ENCODE data around the gene GGA2.

DNA sequence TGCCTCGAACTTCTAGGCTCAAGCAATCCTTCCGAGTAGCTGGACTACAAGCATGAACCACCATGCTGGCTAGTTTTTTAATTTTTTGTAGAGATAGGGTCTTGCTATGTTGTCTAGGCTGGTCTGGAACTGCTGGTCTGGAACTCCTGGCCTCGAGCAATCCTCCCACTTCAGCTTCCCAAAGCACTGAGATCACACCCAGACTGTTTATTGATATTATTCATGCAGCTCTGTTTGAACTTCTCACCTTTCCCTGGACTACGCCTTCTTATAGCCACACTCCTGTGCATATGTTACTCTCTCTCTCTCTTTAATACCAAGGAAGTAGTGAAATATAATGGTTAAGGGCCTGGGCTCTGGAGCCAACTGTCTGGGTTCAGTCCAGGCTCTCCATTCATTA lies 61.9 kb downstream of the GGA2 start:
- TF ChIP-seq, protein P1, sequence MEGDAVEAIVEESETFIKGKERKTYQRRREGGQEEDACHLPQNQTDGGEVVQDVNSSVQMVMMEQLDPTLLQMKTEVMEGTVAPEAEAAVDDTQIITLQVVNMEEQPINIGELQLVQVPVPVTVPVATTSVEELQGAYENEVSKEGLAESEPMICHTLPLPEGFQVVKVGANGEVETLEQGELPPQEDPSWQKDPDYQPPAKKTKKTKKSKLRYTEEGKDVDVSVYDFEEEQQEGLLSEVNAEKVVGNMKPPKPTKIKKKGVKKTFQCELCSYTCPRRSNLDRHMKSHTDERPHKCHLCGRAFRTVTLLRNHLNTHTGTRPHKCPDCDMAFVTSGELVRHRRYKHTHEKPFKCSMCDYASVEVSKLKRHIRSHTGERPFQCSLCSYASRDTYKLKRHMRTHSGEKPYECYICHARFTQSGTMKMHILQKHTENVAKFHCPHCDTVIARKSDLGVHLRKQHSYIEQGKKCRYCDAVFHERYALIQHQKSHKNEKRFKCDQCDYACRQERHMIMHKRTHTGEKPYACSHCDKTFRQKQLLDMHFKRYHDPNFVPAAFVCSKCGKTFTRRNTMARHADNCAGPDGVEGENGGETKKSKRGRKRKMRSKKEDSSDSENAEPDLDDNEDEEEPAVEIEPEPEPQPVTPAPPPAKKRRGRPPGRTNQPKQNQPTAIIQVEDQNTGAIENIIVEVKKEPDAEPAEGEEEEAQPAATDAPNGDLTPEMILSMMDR (IDR thresholded peaks at IDR 0.05), result no peak
- TF ChIP-seq POLR2A (IDR thresholded peaks at IDR 0.05), result no peak

All from stomach (tissue), 4 donors.